HL-60 (cell line): ENCODE measurements around the gene CCDC6.

Source experiments
- DNase-seq, 2 experiments: peaks; one replicate each; pipeline ENCODE4 v3.0.0-alpha.2; 2010 to 2020; ENCODE audit warnings: low read depth in 1 of 2, low spot score in 1 of 2
- H3K27ac ChIP-seq: fragments of 250-450 bp; sonication (Bioruptor Pico); replicated peaks from 2 replicates; pipeline ENCODE4 v1.5.1; 2020; ENCODE audit warnings: mild to moderate bottlenecking, moderate library complexity
- H3K27me3 ChIP-seq: fragments of 250-450 bp; sonication (Bioruptor Pico); 2 replicates; pipeline ENCODE4 v1.5.1; 2021; ENCODE audit warnings: mild to moderate bottlenecking, moderate library complexity; ENCODE audit not compliant: insufficient read depth, poor library complexity, severe bottlenecking
- H3K4me3 ChIP-seq: replicated peaks from 2 replicates; pipeline ENCODE4 v1.5.1; 2011; ENCODE audit warnings: mild to moderate bottlenecking, control low read depth, low read length; ENCODE audit not compliant: insufficient read depth
- CTCF ChIP-seq: IDR thresholded peaks from one replicate; pipeline ENCODE4 v1.5.1; 2011; ENCODE audit warnings: low read length, control low read depth, inconsistent platforms; ENCODE audit not compliant: insufficient read depth
- GABPA ChIP-seq: IDR thresholded peaks from 2 replicates; pipeline ENCODE4 v1.6.1; 2012; ENCODE audit warnings: low read depth
- POLR2AphosphoS5 ChIP-seq: IDR thresholded peaks from 2 replicates; pipeline ENCODE4 v1.6.1; 2012; ENCODE audit warnings: low read depth
- SPI1 ChIP-seq: IDR thresholded peaks from 2 replicates; pipeline ENCODE4 v1.6.1; 2012; ENCODE audit warnings: low read depth, mild to moderate bottlenecking, borderline replicate concordance
- TF ChIP-seq, protein P1 (sequence below): IDR thresholded peaks from 2 replicates; pipeline ENCODE4 v1.6.1; 2012; ENCODE audit warnings: low read depth; ENCODE audit not compliant: insufficient replicate concordance

Gene CCDC6

GRCh38 chr10:59801171-59801570, 105.2 kb downstream of the CCDC6 start:
- TF ChIP-seq POLR2AphosphoS5 (no peak), GABPA (no peak), CTCF (no peak), SPI1 (no peak)
- TF ChIP-seq, protein P1, sequence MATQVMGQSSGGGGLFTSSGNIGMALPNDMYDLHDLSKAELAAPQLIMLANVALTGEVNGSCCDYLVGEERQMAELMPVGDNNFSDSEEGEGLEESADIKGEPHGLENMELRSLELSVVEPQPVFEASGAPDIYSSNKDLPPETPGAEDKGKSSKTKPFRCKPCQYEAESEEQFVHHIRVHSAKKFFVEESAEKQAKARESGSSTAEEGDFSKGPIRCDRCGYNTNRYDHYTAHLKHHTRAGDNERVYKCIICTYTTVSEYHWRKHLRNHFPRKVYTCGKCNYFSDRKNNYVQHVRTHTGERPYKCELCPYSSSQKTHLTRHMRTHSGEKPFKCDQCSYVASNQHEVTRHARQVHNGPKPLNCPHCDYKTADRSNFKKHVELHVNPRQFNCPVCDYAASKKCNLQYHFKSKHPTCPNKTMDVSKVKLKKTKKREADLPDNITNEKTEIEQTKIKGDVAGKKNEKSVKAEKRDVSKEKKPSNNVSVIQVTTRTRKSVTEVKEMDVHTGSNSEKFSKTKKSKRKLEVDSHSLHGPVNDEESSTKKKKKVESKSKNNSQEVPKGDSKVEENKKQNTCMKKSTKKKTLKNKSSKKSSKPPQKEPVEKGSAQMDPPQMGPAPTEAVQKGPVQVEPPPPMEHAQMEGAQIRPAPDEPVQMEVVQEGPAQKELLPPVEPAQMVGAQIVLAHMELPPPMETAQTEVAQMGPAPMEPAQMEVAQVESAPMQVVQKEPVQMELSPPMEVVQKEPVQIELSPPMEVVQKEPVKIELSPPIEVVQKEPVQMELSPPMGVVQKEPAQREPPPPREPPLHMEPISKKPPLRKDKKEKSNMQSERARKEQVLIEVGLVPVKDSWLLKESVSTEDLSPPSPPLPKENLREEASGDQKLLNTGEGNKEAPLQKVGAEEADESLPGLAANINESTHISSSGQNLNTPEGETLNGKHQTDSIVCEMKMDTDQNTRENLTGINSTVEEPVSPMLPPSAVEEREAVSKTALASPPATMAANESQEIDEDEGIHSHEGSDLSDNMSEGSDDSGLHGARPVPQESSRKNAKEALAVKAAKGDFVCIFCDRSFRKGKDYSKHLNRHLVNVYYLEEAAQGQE = no peak
- H3K27ac ChIP-seq = no peak overlapping the region

GRCh38 chr10:59799421-59799820, 106.9 kb downstream of the CCDC6 start:
- Histone ChIP-seq H3K4me3 (no peak overlapping the region), H3K27ac (no peak overlapping the region), H3K27me3 (no peaks in the 10 kb centered on the region)
- no peak for TF ChIP-seq CTCF
- TF ChIP-seq POLR2AphosphoS5 = no peak
- no peak for TF ChIP-seq SPI1
- no peak for TF ChIP-seq GABPA
- TF ChIP-seq, protein P1 = no peak
- DNase-seq = no peak

More at GRCh38 chr10:59801171-59801570, 105.2 kb downstream of the CCDC6 start:
- no peaks in the 10 kb centered on the region for H3K27me3 ChIP-seq
- no peak overlapping the region for H3K4me3 ChIP-seq
- DNase-seq = no peak

GRCh38 chr10:59793919-59794318, 112.4 kb downstream of the CCDC6 start:
- H3K4me3 ChIP-seq = no peak overlapping the region
- H3K27me3 ChIP-seq = no peaks in the 10 kb centered on the region
- no peak overlapping the region for H3K27ac ChIP-seq
- TF ChIP-seq SPI1 (no peak), POLR2AphosphoS5 (no peak), GABPA (no peak)
- no peak for DNase-seq

GRCh38 chr10:59792812-59793211, 113.5 kb downstream of the CCDC6 start:
- DNase-seq = no peak
- TF ChIP-seq GABPA (no peak), CTCF (no peak), POLR2AphosphoS5 (no peak), SPI1 (no peak)
- TF ChIP-seq, protein P1 = no peak
- no peaks in the 10 kb centered on the region for H3K27me3 ChIP-seq
- H3K4me3 ChIP-seq = no peak overlapping the region
- no peak overlapping the region for H3K27ac ChIP-seq
